NB4 (cell line): ENCODE data around the gene INTS6.

Experiments
- CTCF ChIP-seq: IDR thresholded peaks from one replicate; pipeline ENCODE4 v1.5.1; 2012; ENCODE audit warnings: low read depth, low read length
- MAX ChIP-seq: IDR thresholded peaks from 2 replicates; pipeline ENCODE4 v1.6.1; 2011; ENCODE audit warnings: low read depth, low read length
- POLR2A ChIP-seq: IDR thresholded peaks from 2 replicates; pipeline ENCODE4 v1.6.1; 2011; ENCODE audit warnings: mild to moderate bottlenecking; ENCODE audit not compliant: insufficient read length; ENCODE audit errors: extremely low read depth

- no peak for TF ChIP-seq CTCF
- no peak for TF ChIP-seq MAX
- no peak for TF ChIP-seq POLR2A
These were observed 134.8 kb downstream of the INTS6 start for GRCh38 chr13:51318015-51318414.
